Uterus (tissue), 2 donors: Measurements from ENCODE around the gene ATP6V0B.

Experiments used
- POLR2A ChIP-seq, 2 donors: fragments of 450-650 bp; IDR thresholded peaks; one replicate each; pipeline ENCODE4 v1.6.1; 2016; ENCODE audit warnings: antibody characterized with exemption in 2 of 2, mild to moderate bottlenecking in 1 of 2, moderate library complexity in 1 of 2
- TF ChIP-seq, protein P1 (sequence below), 4 experiments: fragments of 200-600 bp in 2 of 4; fragments of 450-650 bp in 2 of 4; sonication (generic) in 2 of 4; IDR thresholded peaks; one replicate each; pipeline ENCODE4 v1.5.1; 2016 to 2019; ENCODE audit warnings: antibody characterized with exemption in 4 of 4, mild to moderate bottlenecking in 2 of 4, moderate library complexity in 1 of 4

DNA sequence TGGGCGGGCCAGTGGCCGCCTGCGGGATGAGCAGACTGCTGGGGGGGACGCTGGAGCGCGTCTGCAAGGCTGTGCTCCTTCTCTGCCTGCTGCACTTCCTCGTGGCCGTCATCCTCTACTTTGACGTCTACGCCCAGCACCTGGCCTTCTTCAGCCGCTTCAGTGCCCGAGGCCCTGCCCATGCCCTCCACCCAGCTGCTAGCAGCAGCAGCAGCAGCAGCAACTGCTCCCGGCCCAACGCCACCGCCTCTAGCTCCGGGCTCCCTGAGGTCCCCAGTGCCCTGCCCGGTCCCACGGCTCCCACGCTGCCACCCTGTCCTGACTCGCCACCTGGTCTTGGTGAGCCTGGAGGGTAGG, 6.4 kb downstream of the ATP6V0B start:
- TF ChIP-seq, protein P1, sequence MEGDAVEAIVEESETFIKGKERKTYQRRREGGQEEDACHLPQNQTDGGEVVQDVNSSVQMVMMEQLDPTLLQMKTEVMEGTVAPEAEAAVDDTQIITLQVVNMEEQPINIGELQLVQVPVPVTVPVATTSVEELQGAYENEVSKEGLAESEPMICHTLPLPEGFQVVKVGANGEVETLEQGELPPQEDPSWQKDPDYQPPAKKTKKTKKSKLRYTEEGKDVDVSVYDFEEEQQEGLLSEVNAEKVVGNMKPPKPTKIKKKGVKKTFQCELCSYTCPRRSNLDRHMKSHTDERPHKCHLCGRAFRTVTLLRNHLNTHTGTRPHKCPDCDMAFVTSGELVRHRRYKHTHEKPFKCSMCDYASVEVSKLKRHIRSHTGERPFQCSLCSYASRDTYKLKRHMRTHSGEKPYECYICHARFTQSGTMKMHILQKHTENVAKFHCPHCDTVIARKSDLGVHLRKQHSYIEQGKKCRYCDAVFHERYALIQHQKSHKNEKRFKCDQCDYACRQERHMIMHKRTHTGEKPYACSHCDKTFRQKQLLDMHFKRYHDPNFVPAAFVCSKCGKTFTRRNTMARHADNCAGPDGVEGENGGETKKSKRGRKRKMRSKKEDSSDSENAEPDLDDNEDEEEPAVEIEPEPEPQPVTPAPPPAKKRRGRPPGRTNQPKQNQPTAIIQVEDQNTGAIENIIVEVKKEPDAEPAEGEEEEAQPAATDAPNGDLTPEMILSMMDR (IDR thresholded peaks at IDR 0.05), result no peak
- TF ChIP-seq POLR2A (IDR thresholded peaks at IDR 0.05), result no peak
